Right ventricle myocardium superior (tissue), 1 donor: ENCODE results near the gene HBS1L. TPM values are rescaled to one million over a fixed set of nuclear protein-coding genes. Genes with fewer than 3 reads are reported as not detected.

Experiments used
- ATAC-seq: fragments of 200-7000 bp; cut with Tn5 transposase; one replicate; pipeline ENCODE4 v1.9.1; 2020; ENCODE audit warnings: mild to moderate bottlenecking; ENCODE audit not compliant: poor library complexity
- DNase-seq: peaks from one replicate; pipeline ENCODE4 v3.0.0-alpha.2; 2020
- intact Hi-C: fragments of 100-400 bp; cut with DNase I; formaldehyde crosslinking; loops from one replicate; pipeline ENCODE4 v1.11.2; 2022
- total RNA-seq: library from RNA; stranded (reverse); fragmentation: NEBNext Ultra II Directional; extraction: Animal tissue kit (Norgen Biotek cat#: 25700); gene quantifications from one replicate; pipeline ENCODE4 v1.2.1, GENCODE V29; 2021
- donor health status: DM: no; HTN: yes; CAD: no; lungs with severe emphysema.

Gene HBS1L
- total RNA-seq, 1 donor from 2014 or later: 89.0 TPM

GRCh38 chr6:135047336-135047735 lies 7.3 kb downstream of the HBS1L start:
- ATAC-seq (no peak), DNase-seq (no peak)
- intact Hi-C loops: no loop called here

- intact Hi-C loops: no loop called here
- DNase-seq: no peak
- ATAC-seq: no peak
Observed at GRCh38 chr6:135046912-135047311, 7.7 kb downstream of the HBS1L start.

- no peak for ATAC-seq
- intact Hi-C loops: no loop called here
- no peak for DNase-seq
Observed at GRCh38 chr6:135044639-135045038, 10.0 kb downstream of the HBS1L start.

- DNase-seq (no peak), ATAC-seq (no peak)
- intact Hi-C loops: no loop called here
Observed at GRCh38 chr6:135043846-135044245, 10.8 kb downstream of the HBS1L start.

- ATAC-seq (no peak), DNase-seq (no peak)
- intact Hi-C loops: no loop called here
Observed at GRCh38 chr6:135043364-135043763, 11.3 kb downstream of the HBS1L start.

GRCh38 chr6:135038335-135038734 lies 16.3 kb downstream of the HBS1L start:
- intact Hi-C loops: no loop called here
- DNase-seq: no peak
- ATAC-seq: no peak

GRCh38 chr6:135037541-135037940 lies 17.1 kb downstream of the HBS1L start:
- intact Hi-C loops: no loop called here
- no peak for ATAC-seq
- DNase-seq: no peak

GRCh38 chr6:135036731-135037420 lies 17.7 kb downstream of the HBS1L start:
- intact Hi-C loops: no loop called here
- ATAC-seq (no peak), DNase-seq (no peak)

- DNase-seq: no peak
- intact Hi-C loops: no loop called here
- ATAC-seq: no peak
Observed at GRCh38 chr6:135033238-135033637, 21.4 kb downstream of the HBS1L start.

- DNase-seq: no peak
- no peak for ATAC-seq
- intact Hi-C loops: no loop called here
Observed at GRCh38 chr6:135030532-135031178, 24.0 kb downstream of the HBS1L start.

GRCh38 chr6:135030056-135030473 lies 24.6 kb downstream of the HBS1L start:
- intact Hi-C loops: no loop called here
- DNase-seq (no peak), ATAC-seq (no peak)

- intact Hi-C loops: no loop called here
- ATAC-seq: no peak
- no peak for DNase-seq
Observed at GRCh38 chr6:135025775-135026174, 28.8 kb downstream of the HBS1L start.

GRCh38 chr6:135025175-135025574 lies 29.4 kb downstream of the HBS1L start:
- no peak for ATAC-seq
- intact Hi-C loops: no loop called here
- no peak for DNase-seq

- intact Hi-C loops: no loop called here
- ATAC-seq (no peak), DNase-seq (no peak)
Observed at GRCh38 chr6:135022050-135022697, 32.4 kb downstream of the HBS1L start.

GRCh38 chr6:135021310-135022049 lies 33.1 kb downstream of the HBS1L start:
- DNase-seq (no peak), ATAC-seq (no peak)
- intact Hi-C loops: no loop called here

GRCh38 chr6:135018941-135019340 lies 35.7 kb downstream of the HBS1L start:
- ATAC-seq (no peak), DNase-seq (no peak)
- intact Hi-C loops: no loop called here

GRCh38 chr6:135018052-135018451 lies 36.6 kb downstream of the HBS1L start:
- intact Hi-C loops: no loop called here
- DNase-seq (no peak), ATAC-seq (no peak)

- no peak for ATAC-seq
- intact Hi-C loops: no loop called here
- no peak for DNase-seq
Observed at GRCh38 chr6:135014353-135014832, 40.2 kb downstream of the HBS1L start.

GRCh38 chr6:135013211-135013610 lies 41.4 kb downstream of the HBS1L start:
- no peak for DNase-seq
- intact Hi-C loops: no loop called here
- no peak for ATAC-seq
